HAP-1 (cell line): ENCODE data around the gene CDC27.

Source experiments
- DNase-seq, 2 experiments: peaks; one replicate each; pipeline ENCODE4 v3.0.0-alpha.2; 2016 to 2020; ENCODE audit warnings: low spot score in 2 of 2
- H3K27me3 ChIP-seq: fragments of 250-450 bp; sonication (Bioruptor Pico); 2 replicates; pipeline ENCODE4 v1.5.1; 2020; ENCODE audit warnings: low read depth, mild to moderate bottlenecking, moderate library complexity
- H3K36me3 ChIP-seq: fragments of 250-450 bp; sonication (Bioruptor Pico); replicated peaks from 2 replicates; pipeline ENCODE4 v1.5.1; 2020; ENCODE audit warnings: mild to moderate bottlenecking
- H3K4me1 ChIP-seq: fragments of 250-450 bp; sonication (Bioruptor Pico); 2 replicates; pipeline ENCODE4 v1.5.1; 2020; ENCODE audit warnings: mild to moderate bottlenecking
- H3K4me3 ChIP-seq: fragments of 250-450 bp; sonication (Bioruptor Pico); 2 replicates; pipeline ENCODE4 v1.5.1; 2020; ENCODE audit warnings: mild to moderate bottlenecking, moderate library complexity
- H3K9me3 ChIP-seq: fragments of 250-450 bp; sonication (Bioruptor Pico); 2 replicates; pipeline ENCODE4 v1.5.1; 2020; ENCODE audit warnings: mild to moderate bottlenecking, moderate library complexity
- in situ Hi-C: fragments of 300-500 bp; cut with MboI; formaldehyde crosslinking; loops from 3 replicates; pipeline ENCODE4 v1.14.3; 2020; ENCODE audit warnings: low sequenced_read_pairs, inconsistent platforms, mixed read lengths

The CDC27 gene, protein sequence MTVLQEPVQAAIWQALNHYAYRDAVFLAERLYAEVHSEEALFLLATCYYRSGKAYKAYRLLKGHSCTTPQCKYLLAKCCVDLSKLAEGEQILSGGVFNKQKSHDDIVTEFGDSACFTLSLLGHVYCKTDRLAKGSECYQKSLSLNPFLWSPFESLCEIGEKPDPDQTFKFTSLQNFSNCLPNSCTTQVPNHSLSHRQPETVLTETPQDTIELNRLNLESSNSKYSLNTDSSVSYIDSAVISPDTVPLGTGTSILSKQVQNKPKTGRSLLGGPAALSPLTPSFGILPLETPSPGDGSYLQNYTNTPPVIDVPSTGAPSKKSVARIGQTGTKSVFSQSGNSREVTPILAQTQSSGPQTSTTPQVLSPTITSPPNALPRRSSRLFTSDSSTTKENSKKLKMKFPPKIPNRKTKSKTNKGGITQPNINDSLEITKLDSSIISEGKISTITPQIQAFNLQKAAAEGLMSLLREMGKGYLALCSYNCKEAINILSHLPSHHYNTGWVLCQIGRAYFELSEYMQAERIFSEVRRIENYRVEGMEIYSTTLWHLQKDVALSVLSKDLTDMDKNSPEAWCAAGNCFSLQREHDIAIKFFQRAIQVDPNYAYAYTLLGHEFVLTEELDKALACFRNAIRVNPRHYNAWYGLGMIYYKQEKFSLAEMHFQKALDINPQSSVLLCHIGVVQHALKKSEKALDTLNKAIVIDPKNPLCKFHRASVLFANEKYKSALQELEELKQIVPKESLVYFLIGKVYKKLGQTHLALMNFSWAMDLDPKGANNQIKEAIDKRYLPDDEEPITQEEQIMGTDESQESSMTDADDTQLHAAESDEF

GRCh38 chr17:47188876-47189731 lies at the start of gene CDC27:
TSS of gene CDC27 (minus strand) at chr17:47189295. CDS start at chr17:47189172, 123 bp downstream.
- H3K9me3 ChIP-seq: no peaks in the 10 kb centered on the region
- H3K4me3 ChIP-seq: peak within 1 kb of the TSS; percentile 89
- peaks cover 16% of the 10 kb centered on the region for H3K4me1 ChIP-seq
- peak; percentile 91 to 100 for DNase-seq
- in situ Hi-C loops: no loop called here
- H3K27me3 ChIP-seq: no peaks in the 10 kb centered on the region
- H3K36me3 ChIP-seq: no peaks in the 10 kb centered on the region

DNA sequence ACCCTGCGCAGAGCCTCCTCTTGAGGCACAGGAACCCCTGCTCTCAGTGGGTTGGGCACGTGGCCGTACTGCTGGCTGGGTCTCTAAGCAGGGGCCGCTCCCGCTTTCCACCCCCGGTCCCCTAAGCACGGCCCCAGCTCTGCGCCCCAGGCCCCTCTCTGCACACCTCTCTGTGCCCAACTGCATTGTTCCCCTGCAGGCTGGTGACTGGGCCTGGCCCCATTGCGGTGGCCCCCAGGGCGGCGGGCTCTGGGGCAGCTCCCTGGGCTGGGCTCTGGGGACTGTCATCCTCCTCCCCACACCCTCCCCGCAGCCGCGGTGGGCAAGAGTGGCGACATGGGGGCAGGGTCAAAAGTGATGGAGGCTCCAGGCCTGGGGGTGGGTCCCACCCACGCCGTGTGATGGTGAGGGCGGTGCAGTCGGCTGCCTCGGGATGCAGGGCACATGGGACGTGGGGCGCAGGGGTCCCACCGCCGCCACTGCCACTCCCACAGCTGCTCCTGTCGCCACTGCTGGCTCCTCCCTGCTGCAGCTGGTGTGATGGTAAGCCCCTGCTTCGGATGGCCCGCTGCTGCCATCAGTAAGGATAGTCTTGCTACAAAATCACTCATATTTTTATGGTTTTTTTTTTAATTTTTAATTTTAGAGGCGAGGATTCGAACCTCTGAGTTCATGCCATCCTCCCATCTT lies 49.4 kb upstream of the CDC27 start:
- Histone ChIP-seq H3K4me1 (no peaks in the 10 kb centered on the region), H3K9me3 (no peaks in the 10 kb centered on the region), H3K4me3 (no peak overlapping the region), H3K27me3 (no peaks in the 10 kb centered on the region), H3K36me3 (no peaks in the 10 kb centered on the region)
- no peak for DNase-seq
- in situ Hi-C loops: loop anchor here (25.0 kb wide), 1 partner anchor 374 kb away; no protein-coding TSS in a partner anchor

DNA sequence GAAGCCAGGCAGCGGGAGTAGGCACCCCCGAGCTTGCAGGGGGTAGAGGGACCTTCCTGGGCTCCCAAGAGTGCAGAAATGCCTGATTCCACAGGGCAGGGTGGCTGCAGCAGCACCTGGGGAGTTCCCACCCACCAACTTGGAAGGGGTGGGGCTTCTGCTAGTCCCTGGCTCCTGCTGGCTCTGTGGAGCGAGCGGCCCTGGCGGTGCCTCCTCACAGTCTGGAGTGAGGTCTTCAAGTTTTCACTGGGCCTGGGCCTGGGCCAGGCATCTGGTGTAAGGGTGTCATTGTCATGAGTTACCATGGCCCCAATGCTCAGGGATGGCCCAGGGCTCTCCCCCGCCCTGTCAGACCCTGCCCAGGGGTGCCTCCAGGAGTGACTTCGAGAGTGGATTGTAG lies 48.7 kb upstream of the CDC27 start:
- Histone ChIP-seq H3K36me3 (no peaks in the 10 kb centered on the region), H3K9me3 (no peaks in the 10 kb centered on the region), H3K27me3 (no peaks in the 10 kb centered on the region), H3K4me3 (no peak overlapping the region), H3K4me1 (no peaks in the 10 kb centered on the region)
- no peak for DNase-seq
- in situ Hi-C loops: loop anchor here (25.0 kb wide), 1 partner anchor 374 kb away; no protein-coding TSS in a partner anchor

- Histone ChIP-seq H3K4me3 (no peak overlapping the region), H3K27me3 (no peaks in the 10 kb centered on the region), H3K36me3 (no peaks in the 10 kb centered on the region), H3K4me1 (no peaks in the 10 kb centered on the region), H3K9me3 (no peaks in the 10 kb centered on the region)
- no peak for DNase-seq
- in situ Hi-C loops: loop anchor here (25.0 kb wide), 1 partner anchor 376 kb away; no protein-coding TSS in a partner anchor
These were observed 46.8 kb upstream of the CDC27 start for GRCh38 chr17:47235923-47236322.

DNA sequence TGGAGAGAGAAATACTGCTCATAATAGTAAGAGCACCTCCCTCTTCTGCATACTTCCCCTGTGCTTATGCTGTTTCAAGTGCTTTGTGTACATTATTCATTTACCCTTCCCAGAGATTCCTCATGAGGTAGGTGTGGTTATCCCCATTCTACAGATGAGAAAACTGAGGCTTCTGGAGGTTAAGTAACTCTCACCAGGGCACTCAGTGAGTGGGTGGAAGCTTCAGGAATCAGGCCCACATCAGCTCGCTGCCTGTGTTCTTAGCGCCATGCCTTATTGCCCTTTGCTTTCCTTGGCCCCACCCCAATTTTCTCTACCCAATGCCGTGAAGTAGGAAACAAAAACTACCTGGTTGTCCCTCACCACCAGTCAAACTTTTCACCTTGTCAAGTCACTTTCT lies 46.4 kb upstream of the CDC27 start:
- Histone ChIP-seq H3K36me3 (no peaks in the 10 kb centered on the region), H3K4me3 (no peak overlapping the region), H3K4me1 (no peaks in the 10 kb centered on the region), H3K9me3 (no peaks in the 10 kb centered on the region), H3K27me3 (no peaks in the 10 kb centered on the region)
- in situ Hi-C loops: loop anchor here (25.0 kb wide), 1 partner anchor 377 kb away; no protein-coding TSS in a partner anchor
- DNase-seq: no peak

DNA sequence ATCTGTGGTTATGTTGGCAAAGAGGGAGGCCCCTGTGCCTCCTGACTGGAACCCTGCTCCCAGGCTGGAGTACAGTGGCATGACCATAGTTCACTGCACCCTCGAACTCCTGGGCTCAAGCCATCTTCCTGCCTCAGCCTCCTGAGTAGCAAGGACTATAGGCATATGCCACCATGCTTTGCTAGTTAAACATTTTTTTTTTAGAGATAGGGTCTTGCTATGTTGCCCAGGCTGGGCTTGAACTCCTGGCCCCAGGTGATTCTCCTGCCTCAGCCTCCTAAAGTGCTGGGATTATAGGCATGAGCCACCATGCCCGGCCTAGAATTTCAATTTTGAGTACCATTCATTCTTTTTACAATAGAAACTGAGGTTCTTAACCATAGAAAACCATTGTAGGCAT lies 43.4 kb upstream of the CDC27 start:
- in situ Hi-C loops: loop anchor here (5.0 to 25.0 kb wide), 2 partner anchors 80 to 380 kb away; no protein-coding TSS in a partner anchor
- Histone ChIP-seq H3K36me3 (no peaks in the 10 kb centered on the region), H3K9me3 (no peaks in the 10 kb centered on the region), H3K27me3 (no peaks in the 10 kb centered on the region), H3K4me1 (peaks cover 5% of the 10 kb centered on the region; the same call in 1 of the 2 replicates), H3K4me3 (no peak overlapping the region)
- no peak for DNase-seq

- in situ Hi-C loops: loop anchor here (5.0 to 25.0 kb wide), 2 partner anchors 80 to 380 kb away; no protein-coding TSS in a partner anchor
- no peak for DNase-seq
These were observed 42.8 kb upstream of the CDC27 start for GRCh38 chr17:47231866-47232265.

GRCh38 chr17:47231334-47231733 lies 42.2 kb upstream of the CDC27 start:
- DNase-seq: no peak
- H3K27me3 ChIP-seq: no peaks in the 10 kb centered on the region
- in situ Hi-C loops: loop anchor here (5.0 to 25.0 kb wide), 2 partner anchors 81 to 381 kb away; no protein-coding TSS in a partner anchor
- no peaks in the 10 kb centered on the region for H3K36me3 ChIP-seq
- H3K4me1 ChIP-seq: peaks cover 5% of the 10 kb centered on the region; the same call in 1 of the 2 replicates
- H3K9me3 ChIP-seq: no peaks in the 10 kb centered on the region
- H3K4me3 ChIP-seq: no peak overlapping the region

More at GRCh38 chr17:47231866-47232265, 42.8 kb upstream of the CDC27 start:
- Histone ChIP-seq H3K36me3 (no peaks in the 10 kb centered on the region), H3K27me3 (no peaks in the 10 kb centered on the region), H3K9me3 (no peaks in the 10 kb centered on the region), H3K4me3 (no peak overlapping the region), H3K4me1 (peaks cover 5% of the 10 kb centered on the region; the same call in 1 of the 2 replicates)

DNA sequence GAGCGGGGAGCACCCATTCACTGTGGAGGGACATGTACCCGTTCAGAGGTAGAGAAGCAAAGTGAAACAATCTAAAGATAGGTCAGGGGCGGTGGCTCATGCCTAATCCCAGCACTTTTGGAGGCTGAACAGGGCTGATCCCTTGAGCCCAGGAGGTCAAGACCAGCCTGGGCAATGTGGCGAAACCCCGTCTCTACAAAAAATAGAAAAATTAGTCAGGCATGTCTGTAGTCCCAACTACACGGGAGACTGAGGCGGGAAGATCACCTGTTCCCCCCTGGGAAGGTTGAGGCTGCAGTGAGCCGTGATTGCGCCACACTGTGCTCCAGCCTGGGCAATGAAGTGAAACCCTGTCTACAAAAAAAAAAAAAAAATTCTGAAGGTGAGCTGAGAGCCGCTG lies 41.8 kb upstream of the CDC27 start:
- H3K36me3 ChIP-seq: no peaks in the 10 kb centered on the region
- no peaks in the 10 kb centered on the region for H3K9me3 ChIP-seq
- no peak for DNase-seq
- peaks cover 5% of the 10 kb centered on the region; the same call in 1 of the 2 replicates for H3K4me1 ChIP-seq
- no peaks in the 10 kb centered on the region for H3K27me3 ChIP-seq
- in situ Hi-C loops: loop anchor here (5.0 to 25.0 kb wide), 2 partner anchors 81 to 381 kb away; no protein-coding TSS in a partner anchor
- no peak overlapping the region for H3K4me3 ChIP-seq

- no peaks in the 10 kb centered on the region for H3K36me3 ChIP-seq
- DNase-seq: peak; percentile 76 to 87
- H3K4me1 ChIP-seq: peaks cover 5% of the 10 kb centered on the region; the same call in 1 of the 2 replicates
- no peaks in the 10 kb centered on the region for H3K9me3 ChIP-seq
- no peaks in the 10 kb centered on the region for H3K27me3 ChIP-seq
- in situ Hi-C loops: loop anchor here (5.0 to 25.0 kb wide), 2 partner anchors 83 to 383 kb away; no protein-coding TSS in a partner anchor
- no peak overlapping the region for H3K4me3 ChIP-seq
These were observed 40.7 kb upstream of the CDC27 start for GRCh38 chr17:47229535-47230443.

DNA sequence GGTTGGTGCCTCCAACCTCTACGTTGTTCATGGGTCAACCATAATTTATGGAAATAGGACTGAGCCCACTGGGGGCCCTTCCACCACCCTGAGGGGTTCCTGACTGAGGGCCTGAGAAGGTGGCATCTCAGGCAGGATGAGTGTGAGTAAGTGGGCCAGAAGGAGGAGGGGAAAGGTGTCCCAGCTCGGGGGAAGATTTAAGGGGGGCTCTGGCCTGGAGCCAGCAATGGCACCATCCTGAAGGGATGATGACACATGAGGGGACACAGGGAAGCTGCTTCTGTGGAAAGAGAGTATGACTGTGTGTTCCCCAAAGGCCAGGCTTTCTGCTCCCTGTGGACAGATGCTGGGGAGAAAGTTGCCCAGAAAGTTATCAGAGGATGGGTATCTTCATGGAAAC lies 38.8 kb upstream of the CDC27 start:
- no peaks in the 10 kb centered on the region for H3K27me3 ChIP-seq
- in situ Hi-C loops: loop anchor here (25.0 kb wide), 1 partner anchor 384 kb away; no protein-coding TSS in a partner anchor

More for the DNA sequence above, 38.8 kb upstream of the CDC27 start:
- peaks cover 5% of the 10 kb centered on the region; the same call in 1 of the 2 replicates for H3K4me1 ChIP-seq
- H3K4me3 ChIP-seq: no peak overlapping the region
- no peaks in the 10 kb centered on the region for H3K36me3 ChIP-seq
- DNase-seq: no peak
- H3K9me3 ChIP-seq: 0 out of 2 replicates have a peak, but pooled peaks cover 3% of the 10 kb centered on the region
